Measurements from ENCODE around the gene DEPDC5. TPM values are rescaled to one million over a fixed set of nuclear protein-coding genes. Genes with fewer than 3 reads are reported as not detected.

Gene DEPDC5
- total and polyA plus RNA-seq, 10 of the 15 experiments (the other 5 are each of a cell fraction or from before 2014, with no cell fraction given): 3.0 to 38.9 (median 22.8) TPM

DNA sequence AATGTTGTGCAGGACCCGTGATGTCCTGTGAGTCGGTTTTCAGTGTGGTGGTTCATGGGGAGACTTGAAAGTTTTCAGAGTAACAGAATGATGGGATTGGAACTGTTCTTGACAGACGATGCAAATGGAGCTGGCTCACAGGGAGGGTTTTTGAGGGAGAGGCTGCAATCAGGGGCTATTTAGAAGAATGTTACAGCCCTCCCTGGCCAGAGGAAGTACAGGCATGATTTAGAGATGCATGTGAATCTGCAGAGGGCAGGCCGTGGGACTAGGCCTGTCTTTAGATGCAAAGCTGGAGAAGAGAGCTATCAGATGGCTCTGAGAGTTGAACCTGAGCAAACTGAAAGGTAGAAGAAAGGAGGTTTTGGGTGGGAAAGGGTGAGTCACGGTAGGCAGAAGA lies 115.9 kb downstream of the DEPDC5 start:
- ATAC-seq: no peak
- Histone ChIP-seq H3K79me2 (ENCODE audit: control insufficient read depth, insufficient read depth, low read length) (no peaks in the 10 kb centered on the region), H3K9me3 (replicated peaks; ENCODE audit: control insufficient read depth, insufficient read depth, low read length) (no peaks in the 10 kb centered on the region), H3K4me3 (no peak overlapping the region), H3K4me1 (ENCODE audit: control insufficient read depth, insufficient read depth, low read length) (no peaks in the 10 kb centered on the region; the same call in 1 of the 2 replicates), H3K36me3 (ENCODE audit: control insufficient read depth in 2 of 2, insufficient read depth in 2 of 2, low read length in 1 of 2) (peaks cover 5 to 15% of the 10 kb centered on the region in 2 experiments; a peak in 3 of 4 replicates), H3K9ac (ENCODE audit: control insufficient read depth, insufficient read depth, low read length) (no peak overlapping the region), H2AFZ (ENCODE audit: control insufficient read depth, low read depth, low read length) (no peak overlapping the region), H3K27ac (ENCODE audit: control insufficient read depth, insufficient read depth) (no peak overlapping the region), H4K20me1 (ENCODE audit: control insufficient read depth, insufficient read depth) (no peaks in the 10 kb centered on the region), H3K4me2 (ENCODE audit: control insufficient read depth, insufficient read depth) (no peak overlapping the region), H3K27me3 (replicated peaks in 1 of 2; ENCODE audit: control insufficient read depth in 2 of 2, insufficient read depth in 2 of 2, low read length in 1 of 2) (no peaks in the 10 kb centered on the region)
- TF ChIP-seq IKZF1 (conservative IDR thresholded peaks at IDR 0.05) (no peak), BCL11A (IDR thresholded peaks at IDR 0.05; ENCODE audit: low read depth, low read length) (no peak), EP300 (IDR thresholded peaks at IDR 0.05; ENCODE audit: borderline replicate concordance in 1 of 2, control insufficient read depth in 1 of 2, low read depth in 2 of 2, low read length in 2 of 2) (no peak), CREM (IDR thresholded peaks at IDR 0.05; ENCODE audit: low read depth) (no peak), RB1 (IDR thresholded peaks at IDR 0.05; ENCODE audit: borderline replicate concordance) (no peak), TCF3 (IDR thresholded peaks at IDR 0.05; ENCODE audit: borderline replicate concordance, insufficient read depth, low read depth, low read length) (no peak), SMAD5 (IDR thresholded peaks at IDR 0.05; ENCODE audit: low read depth) (no peak), JUNB (IDR thresholded peaks at IDR 0.05) (no peak), NRF1 (conservative IDR thresholded peaks at IDR 0.05; ENCODE audit: low read depth, low read length) (no peak), SUPT20H (IDR thresholded peaks at IDR 0.05; ENCODE audit: borderline replicate concordance, control insufficient read depth, low read depth, low read length) (no peak), SRF (IDR thresholded peaks at IDR 0.05; ENCODE audit: low read depth in 2 of 2, low read length in 2 of 2) (no peak), CREB1 (IDR thresholded peaks at IDR 0.05; ENCODE audit: low read depth) (no peak), IRF4 (IDR thresholded peaks at IDR 0.05; ENCODE audit: low read depth, low read length) (no peak), PML (IDR thresholded peaks at IDR 0.05; ENCODE audit: low read length) (no peak), HCFC1 (IDR thresholded peaks at IDR 0.05; ENCODE audit: low read length) (no peak), STAT3 (IDR thresholded peaks at IDR 0.05; ENCODE audit: low read depth, low read length) (no peak), ZBED1 (IDR thresholded peaks at IDR 0.05; ENCODE audit: borderline replicate concordance) (no peak), WRNIP1 (IDR thresholded peaks at IDR 0.05; ENCODE audit: borderline replicate concordance, low read depth, low read length) (no peak)
- TF ChIP-seq, protein P1, sequence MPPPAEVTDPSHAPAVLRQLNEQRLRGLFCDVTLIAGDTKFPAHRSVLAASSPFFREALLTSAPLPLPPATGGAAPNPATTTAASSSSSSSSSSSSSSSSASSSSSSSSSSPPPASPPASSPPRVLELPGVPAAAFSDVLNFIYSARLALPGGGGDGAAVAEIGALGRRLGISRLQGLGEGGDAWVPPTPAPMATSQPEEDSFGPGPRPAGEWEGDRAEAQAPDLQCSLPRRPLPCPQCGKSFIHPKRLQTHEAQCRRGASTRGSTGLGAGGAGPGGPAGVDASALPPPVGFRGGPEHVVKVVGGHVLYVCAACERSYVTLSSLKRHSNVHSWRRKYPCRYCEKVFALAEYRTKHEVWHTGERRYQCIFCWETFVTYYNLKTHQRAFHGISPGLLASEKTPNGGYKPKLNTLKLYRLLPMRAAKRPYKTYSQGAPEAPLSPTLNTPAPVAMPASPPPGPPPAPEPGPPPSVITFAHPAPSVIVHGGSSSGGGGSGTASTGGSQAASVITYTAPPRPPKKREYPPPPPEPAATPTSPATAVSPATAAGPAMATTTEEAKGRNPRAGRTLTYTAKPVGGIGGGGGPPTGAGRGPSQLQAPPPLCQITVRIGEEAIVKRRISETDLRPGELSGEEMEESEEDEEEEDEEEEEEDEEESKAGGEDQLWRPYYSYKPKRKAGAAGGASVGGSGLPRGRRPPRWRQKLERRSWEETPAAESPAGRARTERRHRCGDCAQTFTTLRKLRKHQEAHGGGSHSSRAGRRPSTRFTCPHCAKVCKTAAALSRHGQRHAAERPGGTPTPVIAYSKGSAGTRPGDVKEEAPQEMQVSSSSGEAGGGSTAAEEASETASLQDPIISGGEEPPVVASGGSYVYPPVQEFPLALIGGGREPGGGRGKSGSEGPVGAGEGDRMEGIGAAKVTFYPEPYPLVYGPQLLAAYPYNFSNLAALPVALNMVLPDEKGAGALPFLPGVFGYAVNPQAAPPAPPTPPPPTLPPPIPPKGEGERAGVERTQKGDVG (CRISPR knock-in tag; IDR thresholded peaks at IDR 0.05): no peak
- TF ChIP-seq, protein P2, sequence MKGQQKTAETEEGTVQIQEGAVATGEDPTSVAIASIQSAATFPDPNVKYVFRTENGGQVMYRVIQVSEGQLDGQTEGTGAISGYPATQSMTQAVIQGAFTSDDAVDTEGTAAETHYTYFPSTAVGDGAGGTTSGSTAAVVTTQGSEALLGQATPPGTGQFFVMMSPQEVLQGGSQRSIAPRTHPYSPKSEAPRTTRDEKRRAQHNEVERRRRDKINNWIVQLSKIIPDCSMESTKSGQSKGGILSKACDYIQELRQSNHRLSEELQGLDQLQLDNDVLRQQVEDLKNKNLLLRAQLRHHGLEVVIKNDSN (IDR thresholded peaks at IDR 0.05; ENCODE audit: borderline replicate concordance, extremely low read length, insufficient read depth, low read depth, low read length): no peak
- ChIA-PET RAD21 (ENCODE audit: unreplicated experiment) (no interaction called here), SMC1A (ENCODE audit: uncharacterized antibody, unreplicated experiment) (interaction anchor here (1.0 to 1.6 kb wide), 3 partner anchors 11 to 81 kb away, joined by 3 to 4 read pairs (median 3); no protein-coding TSS in a partner anchor), CTCF (interaction anchor here (1.0 to 1.3 kb wide), 2 partner anchors 83 to 204 kb away, joined by 3 read pairs; no protein-coding TSS in a partner anchor), POLR2A (no interaction called here)
- intact Hi-C loops (cut with micrococcal nuclease; ENCODE audit: unreplicated experiment): no loop called here
- no peak for DNase-seq (ENCODE audit: low read depth, low spot score)
- no TSS peak for BruUV-seq (replicated peaks)
- in situ Hi-C loops (cut with MboI): no loop called here
- FAIRE-seq: no peak
- WGBS (ENCODE audit: insufficient coverage, insufficient replicate concordance, low lambda C conversion rate, missing lambda C conversion rate): 97% methylated on average over 5 of the region's 5 CpGs
